GM18868 (cell line): ENCODE measurements around the gene MIS12.

Experiments
- ATAC-seq: cut with Tn5 transposase; IDR thresholded peaks from one replicate; pipeline ENCODE4 v1.9.1; 2021; ENCODE audit warnings: mild to moderate bottlenecking, moderate library complexity; ENCODE audit not compliant: unreplicated experiment

Gene MIS12

DNA sequence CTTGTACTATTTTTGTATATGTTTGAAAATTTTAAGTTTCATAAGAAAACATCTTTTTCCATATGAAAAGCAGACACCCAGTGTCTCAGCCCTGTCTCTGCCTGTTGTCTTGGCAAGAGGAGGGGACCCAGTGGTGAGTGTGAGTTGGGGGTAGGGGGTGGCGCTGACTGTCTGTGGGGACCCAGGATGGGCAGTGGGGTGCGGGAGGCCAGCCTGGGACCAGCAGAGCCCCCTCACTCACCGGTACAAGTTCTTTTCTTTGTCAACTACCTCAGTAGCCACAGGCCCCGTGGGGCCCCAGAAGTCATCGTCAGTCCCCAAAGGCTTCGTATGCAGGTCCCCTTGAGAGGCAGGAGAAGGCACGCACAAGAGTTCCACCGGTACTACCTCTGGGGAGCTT lies 46.2 kb downstream of the MIS12 start:
- no peak for ATAC-seq

DNA sequence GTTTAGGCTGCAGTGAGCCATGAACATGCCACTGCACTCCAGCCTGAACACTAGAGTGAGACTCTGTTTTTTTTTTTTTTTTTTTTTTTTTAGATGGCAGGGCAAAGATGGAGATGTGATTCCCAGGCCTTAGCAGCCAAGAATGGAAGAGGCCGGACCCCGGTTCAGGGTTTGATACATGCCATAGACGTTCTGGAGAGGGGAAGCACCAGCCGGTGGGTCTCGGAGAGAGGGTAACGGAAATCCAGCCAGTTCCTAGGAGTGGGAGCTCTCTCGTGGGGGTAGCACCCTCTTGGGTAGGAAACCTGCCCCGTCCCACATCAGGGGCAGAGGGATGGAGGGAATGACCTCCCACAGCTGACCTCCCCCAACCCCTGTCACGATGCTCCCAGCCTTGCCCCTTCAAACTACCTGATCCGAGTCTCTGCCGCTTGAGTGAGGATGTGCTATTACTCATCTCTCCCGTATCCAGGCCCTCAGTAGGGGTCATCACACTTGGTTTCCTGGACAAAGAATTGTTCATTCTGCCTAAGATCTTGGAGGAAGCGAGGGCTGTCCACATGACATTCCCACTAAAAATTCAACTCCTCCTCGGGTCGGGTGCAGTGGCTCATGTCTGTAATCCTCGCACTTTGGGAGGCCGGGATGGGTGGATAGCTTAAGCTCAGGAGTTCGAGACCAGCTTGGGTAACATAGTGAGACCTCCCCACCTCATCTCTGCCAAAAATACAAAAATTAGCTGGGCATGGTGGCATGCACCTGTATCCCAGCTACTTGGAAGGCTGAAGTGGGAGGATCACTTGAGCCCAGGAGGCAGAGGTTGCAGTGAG lies 47.3 kb downstream of the MIS12 start:
- ATAC-seq: no peak

DNA sequence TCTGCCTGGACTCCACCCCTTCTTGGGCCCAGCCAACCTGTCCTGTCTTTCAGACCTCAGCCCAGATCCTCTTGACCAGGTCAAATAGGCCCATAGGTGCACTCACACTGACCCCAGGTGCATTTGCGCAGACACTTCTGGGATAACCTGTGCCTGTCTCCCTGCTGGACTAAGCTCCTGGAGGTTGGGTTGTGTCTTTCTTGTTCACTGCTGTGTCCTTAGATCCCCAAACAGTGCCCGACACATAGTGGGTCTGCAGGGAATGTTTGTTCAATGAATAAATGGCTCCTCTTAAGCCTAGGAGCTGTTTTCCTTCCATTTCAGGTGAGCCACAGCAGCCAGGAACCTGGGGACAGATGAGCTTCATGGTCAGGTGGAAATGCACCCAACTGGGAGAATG lies 49.1 kb downstream of the MIS12 start:
- ATAC-seq: no peak

DNA sequence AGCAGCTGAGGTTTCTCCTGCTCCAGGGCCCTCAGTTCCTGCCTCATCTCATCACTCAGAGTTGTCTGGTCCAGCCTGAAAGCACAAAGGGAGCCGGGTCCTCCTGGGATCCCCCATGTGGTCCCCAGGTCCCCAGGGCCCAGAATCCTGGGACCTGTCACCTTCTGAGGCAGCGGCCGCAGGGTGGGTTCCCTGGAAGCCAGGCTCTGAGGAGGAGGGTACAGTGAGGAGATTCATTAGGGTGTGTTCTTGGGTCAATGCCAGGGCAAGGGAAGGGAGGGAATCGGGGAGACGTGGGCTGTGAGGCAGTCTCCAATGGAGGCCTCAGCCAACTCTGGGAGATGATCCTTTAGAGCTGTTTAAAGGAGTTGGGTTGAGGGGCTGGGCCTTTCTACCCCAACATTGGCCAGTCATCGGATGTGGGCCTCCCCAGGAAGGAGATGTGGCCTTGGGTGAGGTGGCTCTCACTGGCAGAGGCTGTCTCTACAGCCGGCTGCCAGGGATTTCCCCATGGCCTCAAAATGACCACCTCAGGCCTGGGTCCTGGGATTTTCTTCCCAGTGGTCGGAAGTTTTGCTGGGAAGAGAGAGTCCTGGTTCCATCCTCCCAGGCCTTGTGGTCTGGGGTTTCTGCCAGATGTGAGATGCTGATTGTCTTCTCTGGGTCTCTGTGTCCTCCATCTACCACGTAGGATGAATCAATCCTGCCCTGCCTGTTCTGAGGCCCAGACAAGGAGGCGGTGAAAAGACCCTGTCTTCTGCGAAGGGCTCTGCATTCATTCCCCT lies 50.7 kb downstream of the MIS12 start:
- ATAC-seq: no peak

DNA sequence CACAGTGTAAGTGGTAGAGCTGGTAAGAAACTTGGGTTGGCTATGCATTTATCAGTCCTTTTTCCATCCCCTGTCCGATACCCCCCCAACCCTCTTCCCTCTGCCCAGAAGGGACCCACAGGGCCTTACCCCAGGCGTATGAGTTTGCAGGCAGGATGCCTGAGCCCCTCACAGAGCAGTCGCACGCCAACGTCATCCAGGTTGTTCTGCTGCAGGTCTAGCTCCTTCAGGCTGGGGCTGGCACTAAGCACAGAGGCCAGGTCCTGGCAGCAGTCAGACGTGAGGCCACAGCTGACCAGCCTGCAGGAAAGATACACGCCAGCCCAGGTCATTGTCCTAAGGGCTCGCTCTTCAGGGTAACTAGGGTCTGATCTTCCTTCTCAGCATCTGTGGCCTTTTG lies 52.9 kb downstream of the MIS12 start:
- no peak for ATAC-seq

DNA sequence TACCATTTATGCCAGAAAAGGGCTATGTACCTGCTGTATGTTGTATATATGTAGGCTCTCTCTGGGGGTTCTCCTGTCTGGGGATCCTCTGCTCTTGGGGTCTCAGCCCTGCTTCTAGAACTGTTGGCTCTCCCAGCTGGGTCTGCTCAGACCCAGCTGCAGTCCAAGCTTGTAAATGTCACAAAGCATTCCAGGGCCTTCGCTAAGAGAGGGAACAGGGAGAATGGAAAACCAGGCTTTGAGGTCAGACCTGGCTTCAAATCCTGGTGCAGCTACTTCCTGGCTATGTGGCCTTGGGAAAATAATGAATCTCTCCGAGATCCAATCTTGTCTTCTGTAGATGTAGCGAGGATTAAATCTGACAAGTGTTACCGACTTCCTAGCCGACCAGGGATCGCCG lies 54.0 kb downstream of the MIS12 start:
- ATAC-seq: no peak
